Breast epithelium (tissue), 3 donors: ENCODE data around the gene HOMEZ.

Experiments
- POLR2A ChIP-seq: fragments of 450-650 bp; IDR thresholded peaks from one replicate; pipeline ENCODE4 v1.6.1; 2016; ENCODE audit warnings: antibody characterized with exemption, mild to moderate bottlenecking, moderate library complexity
- POLR2AphosphoS5 ChIP-seq, 3 donors: sonication (generic); formaldehyde crosslinking; IDR thresholded peaks; one replicate each; pipeline ENCODE4 v1.6.1; 2017; ENCODE audit warnings: antibody characterized with exemption in 3 of 3
- TF ChIP-seq, protein P1 (sequence below), 3 donors: fragments of 450-650 bp; IDR thresholded peaks; one replicate each; pipeline ENCODE4 v1.5.1; 2016 to 2017; ENCODE audit warnings: antibody characterized with exemption in 3 of 3, mild to moderate bottlenecking in 3 of 3, moderate library complexity in 3 of 3

DNA sequence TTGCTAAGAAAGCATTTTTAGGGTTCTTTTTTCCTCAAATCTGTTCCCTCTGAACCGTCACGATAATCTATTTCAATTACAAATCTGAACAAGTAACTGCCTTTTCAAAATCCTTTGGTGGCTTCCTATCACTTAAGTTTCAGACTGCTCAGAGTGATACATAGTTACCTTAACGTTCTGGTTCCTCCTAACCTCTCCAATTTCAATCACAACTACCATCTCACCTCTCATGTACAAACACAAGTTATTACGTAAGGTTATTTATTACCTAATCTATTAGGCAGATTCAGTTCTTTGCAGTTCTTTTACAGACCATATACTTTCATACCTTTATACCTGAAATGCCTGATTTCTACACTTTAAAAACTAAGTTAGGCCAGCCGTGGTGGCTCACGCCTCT, 36.1 kb downstream of the HOMEZ start:
- TF ChIP-seq, protein P1, sequence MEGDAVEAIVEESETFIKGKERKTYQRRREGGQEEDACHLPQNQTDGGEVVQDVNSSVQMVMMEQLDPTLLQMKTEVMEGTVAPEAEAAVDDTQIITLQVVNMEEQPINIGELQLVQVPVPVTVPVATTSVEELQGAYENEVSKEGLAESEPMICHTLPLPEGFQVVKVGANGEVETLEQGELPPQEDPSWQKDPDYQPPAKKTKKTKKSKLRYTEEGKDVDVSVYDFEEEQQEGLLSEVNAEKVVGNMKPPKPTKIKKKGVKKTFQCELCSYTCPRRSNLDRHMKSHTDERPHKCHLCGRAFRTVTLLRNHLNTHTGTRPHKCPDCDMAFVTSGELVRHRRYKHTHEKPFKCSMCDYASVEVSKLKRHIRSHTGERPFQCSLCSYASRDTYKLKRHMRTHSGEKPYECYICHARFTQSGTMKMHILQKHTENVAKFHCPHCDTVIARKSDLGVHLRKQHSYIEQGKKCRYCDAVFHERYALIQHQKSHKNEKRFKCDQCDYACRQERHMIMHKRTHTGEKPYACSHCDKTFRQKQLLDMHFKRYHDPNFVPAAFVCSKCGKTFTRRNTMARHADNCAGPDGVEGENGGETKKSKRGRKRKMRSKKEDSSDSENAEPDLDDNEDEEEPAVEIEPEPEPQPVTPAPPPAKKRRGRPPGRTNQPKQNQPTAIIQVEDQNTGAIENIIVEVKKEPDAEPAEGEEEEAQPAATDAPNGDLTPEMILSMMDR (IDR thresholded peaks at IDR 0.05): no peak
- TF ChIP-seq POLR2AphosphoS5 (IDR thresholded peaks at IDR 0.05) (no peak), POLR2A (no peak)
